ENCODE data around the gene PARD3B.

PARD3B gene

GRCh38 chr2:205566606-205567168 is 1021.4 kb downstream of the PARD3B start:
- ATAC-seq (no peak), DNase-seq (no peak)

GRCh38 chr2:205568620-205569019 is 1023.3 kb downstream of the PARD3B start:
- ATAC-seq (no peak), DNase-seq (no peak)

GRCh38 chr2:205570648-205571047 is 1025.4 kb downstream of the PARD3B start:
- ATAC-seq (no peak), DNase-seq (no peak)

- DNase-seq (no peak), ATAC-seq (no peak)
Measured at GRCh38 chr2:205571360-205571959, 1026.2 kb downstream of the PARD3B start.

GRCh38 chr2:205574001-205574400 is 1028.7 kb downstream of the PARD3B start:
- DNase-seq (no peak), ATAC-seq (no peak)

GRCh38 chr2:205579335-205579734 is 1034.1 kb downstream of the PARD3B start:
- ATAC-seq (no peak), DNase-seq (no peak)

- ATAC-seq (no peak), DNase-seq (no peak)
Measured at GRCh38 chr2:205580212-205580987, 1035.1 kb downstream of the PARD3B start.

GRCh38 chr2:205582366-205582765 is 1037.1 kb downstream of the PARD3B start:
- DNase-seq, result no peak
- no peak for ATAC-seq

GRCh38 chr2:205585449-205586383 is 1040.4 kb downstream of the PARD3B start:
- no peak for ATAC-seq
- no peak for DNase-seq

- ATAC-seq, result no peak
- DNase-seq, result no peak
Measured at GRCh38 chr2:205586626-205587025, 1041.4 kb downstream of the PARD3B start.

- no peak for DNase-seq
- ATAC-seq, result no peak
Measured at GRCh38 chr2:205589479-205589878, 1044.2 kb downstream of the PARD3B start.

- no peak for ATAC-seq
- DNase-seq, result no peak
Measured at GRCh38 chr2:205590759-205591158, 1045.5 kb downstream of the PARD3B start.

GRCh38 chr2:205593891-205594290 is 1048.6 kb downstream of the PARD3B start:
- DNase-seq (no peak), ATAC-seq (no peak)

GRCh38 chr2:205596581-205596980 is 1051.3 kb downstream of the PARD3B start:
- no peak for ATAC-seq
- no peak for DNase-seq

GRCh38 chr2:205605638-205606304 is 1060.5 kb downstream of the PARD3B start:
- DNase-seq (no peak), ATAC-seq (no peak)

GRCh38 chr2:205607146-205607545 is 1061.9 kb downstream of the PARD3B start:
- no peak for DNase-seq
- ATAC-seq, result no peak

- no peak for ATAC-seq
- no peak for DNase-seq
Measured at GRCh38 chr2:205609113-205609512, 1063.8 kb downstream of the PARD3B start.

- ATAC-seq, result no peak
- DNase-seq, result no peak
Measured at GRCh38 chr2:205610437-205610836, 1065.2 kb downstream of the PARD3B start.

GRCh38 chr2:205612636-205613035 is 1067.4 kb downstream of the PARD3B start:
- ATAC-seq (peak; percentile 89), DNase-seq (peak; percentile 67)

GRCh38 chr2:205613970-205614559 is 1068.8 kb downstream of the PARD3B start:
- DNase-seq, result no peak
- ATAC-seq, result no peak

- DNase-seq, result no peak
- no peak for ATAC-seq
Measured at GRCh38 chr2:205614965-205615364, 1069.7 kb downstream of the PARD3B start.

Data from stimulated activated naive CD8-positive, alpha-beta T cell treated with anti-CD3 and anti-CD28 coated beads, Interleukin-15, Interleukin-2, amounts not matched to agents 100 U/mL and 50 U/mL, for 24 hours (primary cell).